B cell (primary cell): ENCODE data around the gene IRS2. TPM values are rescaled to one million over a fixed set of nuclear protein-coding genes. Genes with fewer than 3 reads are reported as not detected.
A peak's percentile ranks its signal among the peaks of the same experiment; 100 is the strongest.

Experiments
- ATAC-seq: fragments of 200-7000 bp; cut with Tn5 transposase; one replicate; pipeline ENCODE4 v1.10.0; 2021; ENCODE audit warnings: low read depth, mild to moderate bottlenecking, moderate number of reproducible peaks, moderate library complexity
- CTCF ChIA-PET: fragments of 350-600 bp; sonication (Branson Sonifier 250); formaldehyde crosslinking; loops from one replicate; lab custom pipeline; 2021; ENCODE audit warnings: antibody characterized with exemption, inconsistent platforms; lab: Charles Lee
- POLR2A ChIA-PET: fragments of 350-600 bp; sonication (Branson Sonifier 250); formaldehyde crosslinking; loops from one replicate; lab custom pipeline; 2021; ENCODE audit warnings: antibody characterized with exemption; lab: Charles Lee
- DNase-seq: peaks from one replicate; pipeline ENCODE4 v3.0.0; 2013
- H2AFZ ChIP-seq: 2 replicates; pipeline ENCODE4 v1.6.1; 2012; ENCODE audit warnings: mild to moderate bottlenecking, low read depth, low read length; ENCODE audit not compliant: insufficient read depth, poor library complexity, severe bottlenecking
- H3K27ac ChIP-seq, 2 donors: 1 replicate in 1 of 2; 2 replicates in 1 of 2; pipeline ENCODE4 v1.5.1; 2012 to 2013; ENCODE audit warnings: low read length in 2 of 2, mild to moderate bottlenecking in 2 of 2, moderate library complexity in 1 of 2
- H3K27me3 ChIP-seq, 4 experiments: fragments of 200-600 bp in 1 of 4; sonication (generic) in 1 of 4; replicated peaks in 1 of 4; 1 replicate in 2 of 4; 2 replicates in 2 of 4; pipeline versions ENCODE4 v1.6.1 to v1.7.0; 2013 to 2016; ENCODE audit warnings: low read length in 3 of 4, mild to moderate bottlenecking in 2 of 4, mixed read lengths in 1 of 4, moderate library complexity in 1 of 4; ENCODE audit not compliant: insufficient read depth in 4 of 4, control insufficient read depth in 3 of 4; ENCODE audit errors: control extremely low read depth in 1 of 4
- H3K36me3 ChIP-seq, 2 experiments: replicated peaks in 1 of 2; 1 replicate in 1 of 2; 2 replicates in 1 of 2; pipeline versions ENCODE4 v1.6.1 to v1.7.1; 2013; ENCODE audit warnings: low read length in 1 of 2; ENCODE audit not compliant: insufficient read depth in 2 of 2, control insufficient read depth in 1 of 2; ENCODE audit errors: control extremely low read depth in 1 of 2, extremely low read depth in 1 of 2
- H3K4me1 ChIP-seq, 2 donors: fragments of 200-600 bp in 1 of 2; sonication (generic) in 1 of 2; 1 replicate in 1 of 2; 2 replicates in 1 of 2; pipeline versions ENCODE4 v1.5.1 to v1.6.1; 2013 to 2017; ENCODE audit warnings: low read length in 2 of 2; ENCODE audit not compliant: control insufficient read depth in 2 of 2, insufficient read depth in 2 of 2
- H3K4me2 ChIP-seq: replicated peaks from 2 replicates; pipeline ENCODE3; 2012; ENCODE audit warnings: mild to moderate bottlenecking, low read depth, low read length; ENCODE audit not compliant: poor library complexity, severe bottlenecking
- H3K4me3 ChIP-seq, 5 experiments: fragments of 200-600 bp in 1 of 5; sonication (generic) in 1 of 5; 1 replicate in 3 of 5; 2 replicates in 2 of 5; pipeline versions ENCODE4 v1.5.1 to v1.7.0; 2011 to 2016; ENCODE audit warnings: low read length in 4 of 5, mild to moderate bottlenecking in 4 of 5, low read depth in 2 of 5, control low read depth in 1 of 5, moderate library complexity in 1 of 5; ENCODE audit not compliant: insufficient read depth in 1 of 5; ENCODE audit errors: control extremely low read depth in 1 of 5, extremely low read depth in 1 of 5
- H3K79me2 ChIP-seq: fragments of 200-600 bp; sonication (generic); one replicate; pipeline ENCODE4 v1.6.0; 2016; ENCODE audit warnings: low read length; ENCODE audit not compliant: control insufficient read depth, insufficient read depth
- H3K9ac ChIP-seq: fragments of 200-600 bp; sonication (generic); 2 replicates; pipeline ENCODE4 v1.6.1; 2017; ENCODE audit warnings: mild to moderate bottlenecking, low read length, moderate library complexity
- H3K9me3 ChIP-seq, 3 donors: one replicate each; pipeline versions ENCODE4 v1.6.1 to v1.7.1; 2013; ENCODE audit warnings: low read length in 2 of 3; ENCODE audit not compliant: control insufficient read depth in 2 of 3, insufficient read depth in 1 of 3; ENCODE audit errors: control extremely low read depth in 1 of 3
- H4K20me1 ChIP-seq: 2 replicates; pipeline ENCODE4 v1.6.0; 2012; ENCODE audit warnings: mild to moderate bottlenecking, low read length; ENCODE audit not compliant: insufficient read depth, control insufficient read depth, poor library complexity, severe bottlenecking
- H3K27ac Mint-ChIP-seq: one replicate; pipeline ENCODE4 v1.8.0; 2021; ENCODE audit warnings: mixed read lengths
- H3K27me3 Mint-ChIP-seq: one replicate; pipeline ENCODE4 v1.8.0; 2021; ENCODE audit warnings: mixed read lengths
- H3K4me1 Mint-ChIP-seq: one replicate; pipeline ENCODE4 v1.8.0; 2021; ENCODE audit warnings: mixed read lengths
- H3K4me3 Mint-ChIP-seq: one replicate; pipeline ENCODE4 v1.8.0; 2021; ENCODE audit warnings: mixed read lengths
- H3K9me3 Mint-ChIP-seq: one replicate; pipeline ENCODE4 v1.8.0; 2022; ENCODE audit warnings: mixed read lengths; ENCODE audit not compliant: insufficient read depth
- EZH2 ChIP-seq: IDR thresholded peaks from 2 replicates; pipeline ENCODE4 v1.6.1; 2012; ENCODE audit warnings: borderline replicate concordance, low read depth, mild to moderate bottlenecking, moderate library complexity, low read length; ENCODE audit not compliant: insufficient read depth, poor library complexity, severe bottlenecking
- WGBS: methylation state at CpG from one replicate; pipeline ENCODE4 v1.1.5; 2013; ENCODE audit warnings: missing lambda C conversion rate; ENCODE audit not compliant: insufficient coverage; 5-methylcytosine and 5-hydroxymethylcytosine counted together
- intact Hi-C: fragments of 100-400 bp; cut with micrococcal nuclease; formaldehyde crosslinking; loops from one replicate; pipeline ENCODE4 v1.10.0; 2022
- polyA plus RNA-seq: library from polyadenylated mRNA; depleted of rRNA; stranded (reverse); fragments of >200 nt; gene quantifications from 2 replicates; pipeline ENCODE4 v1.2.3, GENCODE V29; 2012
- total RNA-seq, 2 donors: library from RNA; stranded (reverse); fragments of 120-200 nt in 1 of 2; gene quantifications; 1 replicate in 1 of 2; 2 replicates in 1 of 2; pipeline versions ENCODE4 v1.2.3 to v1.2.4, GENCODE V29; 2013 to 2022
- TF ChIP-seq, protein P1 (sequence below): fragments of 200-600 bp; IDR thresholded peaks from one replicate; pipeline ENCODE4 v1.8.0; 2022; ENCODE audit warnings: antibody characterized with exemption, mild to moderate bottlenecking

The IRS2 gene
- total and polyA plus RNA-seq, 2 donors (not counting 1 experiment from before 2014, with no cell fraction given): 5.8 to 26.9 TPM

DNA sequence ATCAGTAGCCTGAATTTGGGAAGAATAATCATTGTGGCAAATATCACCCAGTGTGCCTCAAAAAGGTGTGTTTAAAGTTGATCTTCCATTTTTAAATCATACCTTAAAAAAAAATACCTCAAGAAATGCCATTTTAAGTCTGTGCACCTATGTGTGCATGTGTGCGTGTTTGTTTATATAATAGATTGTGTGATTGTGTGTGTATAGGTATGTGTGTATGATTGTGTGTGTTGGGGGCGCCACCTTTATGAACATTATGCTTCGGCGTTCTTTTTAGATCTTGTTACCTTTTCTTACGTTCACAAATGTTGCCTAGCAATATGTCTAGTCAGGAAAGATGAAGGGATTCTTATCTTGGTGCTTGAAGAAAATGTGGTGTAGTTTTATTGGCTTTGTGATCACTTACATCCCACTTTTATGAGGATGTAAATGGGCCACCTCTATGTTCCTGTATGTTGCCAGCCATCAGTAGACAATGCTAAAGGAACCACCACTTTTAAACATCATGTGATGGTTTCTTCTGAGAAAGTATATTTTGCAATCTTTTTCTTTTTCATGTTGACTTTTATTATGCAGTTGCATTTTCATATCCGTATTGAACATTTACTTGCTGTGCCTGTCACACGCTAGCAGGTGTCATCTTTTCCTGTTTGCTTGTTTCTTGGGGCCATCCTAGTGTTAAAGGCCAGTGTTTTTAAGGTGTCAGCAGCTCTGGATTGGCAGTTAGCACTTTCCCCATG lies 2.2 kb upstream of the IRS2 start:
- Mint-ChIP-seq H3K27ac (no peak overlapping the region), H3K9me3 (no peaks in the 10 kb centered on the region), H3K4me1 (peaks cover 5% of the 10 kb centered on the region), H3K4me3 (peak overlapping the region; percentile 43), H3K27me3 (peaks cover 15% of the 10 kb centered on the region)
- no peak for ATAC-seq
- intact Hi-C loops: loop anchor here (5.0 to 10.0 kb wide), 5 partner anchors 626 to 1571 kb away; partner anchors contain the start of genes ABHD13, ING1 and LIG4
- Histone ChIP-seq H3K9ac (no peak overlapping the region), H3K27ac (no peak overlapping the region), H3K4me2 (no peak overlapping the region), H3K36me3 (no peaks in the 10 kb centered on the region), H3K9me3 (peaks cover 0 to 13% (median 0%) of the 10 kb centered on the region in 3 donors), H3K4me1 (peaks cover 3 to 10% of the 10 kb centered on the region in 2 donors), H3K27me3 (peaks cover 0 to 11% (median 0%) of the 10 kb centered on the region in 4 experiments), H3K4me3 (no peak overlapping the region), H3K79me2 (peaks cover 3% of the 10 kb centered on the region), H2AFZ (no peak overlapping the region), H4K20me1 (peaks cover 14% of the 10 kb centered on the region)
- ChIA-PET CTCF (interaction anchor here (1.2 to 2.9 kb wide), 3 partner anchors 9 to 642 kb away, joined by 3 to 13 read pairs (median 3); no protein-coding TSS in a partner anchor), POLR2A (no interaction called here)
- no peak for TF ChIP-seq EZH2
- TF ChIP-seq, protein P1, sequence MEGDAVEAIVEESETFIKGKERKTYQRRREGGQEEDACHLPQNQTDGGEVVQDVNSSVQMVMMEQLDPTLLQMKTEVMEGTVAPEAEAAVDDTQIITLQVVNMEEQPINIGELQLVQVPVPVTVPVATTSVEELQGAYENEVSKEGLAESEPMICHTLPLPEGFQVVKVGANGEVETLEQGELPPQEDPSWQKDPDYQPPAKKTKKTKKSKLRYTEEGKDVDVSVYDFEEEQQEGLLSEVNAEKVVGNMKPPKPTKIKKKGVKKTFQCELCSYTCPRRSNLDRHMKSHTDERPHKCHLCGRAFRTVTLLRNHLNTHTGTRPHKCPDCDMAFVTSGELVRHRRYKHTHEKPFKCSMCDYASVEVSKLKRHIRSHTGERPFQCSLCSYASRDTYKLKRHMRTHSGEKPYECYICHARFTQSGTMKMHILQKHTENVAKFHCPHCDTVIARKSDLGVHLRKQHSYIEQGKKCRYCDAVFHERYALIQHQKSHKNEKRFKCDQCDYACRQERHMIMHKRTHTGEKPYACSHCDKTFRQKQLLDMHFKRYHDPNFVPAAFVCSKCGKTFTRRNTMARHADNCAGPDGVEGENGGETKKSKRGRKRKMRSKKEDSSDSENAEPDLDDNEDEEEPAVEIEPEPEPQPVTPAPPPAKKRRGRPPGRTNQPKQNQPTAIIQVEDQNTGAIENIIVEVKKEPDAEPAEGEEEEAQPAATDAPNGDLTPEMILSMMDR: no peak
- 95% methylated on average over 4 of the region's 7 CpGs for WGBS
- DNase-seq: no peak
